HepG2 (cell line): ENCODE measurements around the gene CCNQ. TPM values are rescaled to one million over a fixed set of nuclear protein-coding genes. Genes with fewer than 3 reads are reported as not detected.

Source experiments
- GABPB1 ChIP-seq: IDR thresholded peaks from 2 replicates; pipeline ENCODE4 v1.6.1; 2016; ENCODE audit warnings: mild to moderate bottlenecking, missing genetic modification reagents, moderate library complexity, missing compliant biosample characterization
- GATAD2A ChIP-seq: IDR thresholded peaks from 2 replicates; pipeline ENCODE4 v1.6.1; 2016
- HNRNPL ChIP-seq: fragments of 200-400 bp; formaldehyde crosslinking; IDR thresholded peaks from 2 replicates; pipeline ENCODE4 v1.6.1; 2017; ENCODE audit warnings: mild to moderate bottlenecking, low read depth, low read length
- PHF8 ChIP-seq: sonication (generic); formaldehyde crosslinking; IDR thresholded peaks from 2 replicates; pipeline ENCODE4 v1.5.0; 2020; ENCODE audit warnings: missing genetic modification reagents
- RXRB ChIP-seq: IDR thresholded peaks from 2 replicates; pipeline ENCODE4 v1.6.1; 2016; ENCODE audit warnings: borderline replicate concordance, missing genetic modification reagents, missing compliant biosample characterization
- SMC3 ChIP-seq: IDR thresholded peaks from 2 replicates; pipeline ENCODE4 v1.6.1; 2011; ENCODE audit warnings: low read length, improper control_type of control experiment
- SOX6 ChIP-seq, 2 experiments: fragments of 450-650 bp in 1 of 2; sonication (generic) in 1 of 2; formaldehyde crosslinking in 1 of 2; IDR thresholded peaks; 2 replicates each; pipeline versions ENCODE4 v1.4.0 to v1.6.1; 2017 to 2020; ENCODE audit warnings: antibody characterized with exemption in 1 of 2, mild to moderate bottlenecking in 1 of 2, missing genetic modification reagents in 1 of 2
- TAF1 ChIP-seq: sonication (generic); formaldehyde crosslinking; IDR thresholded peaks from 2 replicates; pipeline ENCODE4 v1.4.0; 2020; ENCODE audit warnings: missing genetic modification reagents
- TARDBP ChIP-seq: sonication (generic); formaldehyde crosslinking; IDR thresholded peaks from 2 replicates; pipeline ENCODE4 v1.8.0; 2022; ENCODE audit warnings: mild to moderate bottlenecking, missing genetic modification reagents
- TCF12 ChIP-seq, 2 experiments: fragments of 450-650 bp in 1 of 2; sonication (generic) in 1 of 2; formaldehyde crosslinking in 1 of 2; IDR thresholded peaks; 2 replicates each; pipeline versions ENCODE4 v1.6.1 to v1.8.0; 2017 to 2022; ENCODE audit warnings: antibody characterized with exemption in 1 of 2, mild to moderate bottlenecking in 1 of 2, missing genetic modification reagents in 1 of 2, moderate library complexity in 1 of 2
- ZBTB38 ChIP-seq: sonication (generic); formaldehyde crosslinking; IDR thresholded peaks from 2 replicates; pipeline ENCODE4 v1.5.1; 2020; ENCODE audit warnings: mild to moderate bottlenecking, missing genetic modification reagents
- ZFX ChIP-seq: sonication (generic); formaldehyde crosslinking; IDR thresholded peaks from 2 replicates; pipeline ENCODE4 v1.4.0; 2020; ENCODE audit warnings: mild to moderate bottlenecking, low read depth, missing genetic modification reagents, moderate library complexity
- ZSCAN29 ChIP-seq: sonication (generic); formaldehyde crosslinking; conservative IDR thresholded peaks from 2 replicates; pipeline ENCODE4 v1.4.0; 2020; ENCODE audit warnings: mild to moderate bottlenecking, missing genetic modification reagents
- polyA plus RNA-seq, 8 experiments: library from polyadenylated mRNA; depleted of rRNA in 3 of 8; stranded (reverse) in 7 of 8; unstranded in 1 of 8; fragments of >200 nt; fragmentation: Illumina TruSeq in 4 of 8; extraction: Trizol in 4 of 8; gene quantifications; 2 replicates each; pipeline versions ENCODE4 v1.2.1 to v1.2.3, GENCODE V29; 2011 to 2016; ENCODE audit warnings: low read depth in 4 of 8, missing spikeins in 1 of 8, mixed read lengths in 1 of 8; ENCODE audit not compliant: insufficient read depth in 1 of 8
- total RNA-seq, 5 experiments: library from RNA; depleted of rRNA; stranded (reverse); fragments of >200 nt; fragmentation: Illumina TruSeq; extraction: Trizol; gene quantifications; 2 replicates each; pipeline ENCODE4 v1.2.3, GENCODE V29; 2016; ENCODE audit warnings: low read depth in 1 of 5
- TF ChIP-seq, protein P1 (sequence below): IDR thresholded peaks from 2 replicates; pipeline ENCODE4 v1.6.1; 2012; ENCODE audit warnings: low read depth, low read length, improper control_type of control experiment
- TF ChIP-seq, protein P2 (sequence below): sonication (generic); formaldehyde crosslinking; IDR thresholded peaks from 2 replicates; pipeline ENCODE4 v1.4.0; 2020; ENCODE audit warnings: missing genetic modification reagents
- TF ChIP-seq, protein P3 (sequence below): sonication (generic); formaldehyde crosslinking; IDR thresholded peaks from 2 replicates; pipeline ENCODE4 v1.9.0; 2022; ENCODE audit warnings: missing genetic modification reagents, mild to moderate bottlenecking, borderline replicate concordance
- TF ChIP-seq, protein P4 (sequence below): sonication (generic); formaldehyde crosslinking; conservative IDR thresholded peaks from 2 replicates; pipeline ENCODE4 v1.4.0; 2020; ENCODE audit warnings: missing genetic modification reagents
- TF ChIP-seq, protein P5 (sequence below): sonication (generic); formaldehyde crosslinking; IDR thresholded peaks from 2 replicates; pipeline ENCODE4 v1.4.0; 2020; ENCODE audit warnings: missing genetic modification reagents

The CCNQ gene
- total and polyA plus RNA-seq, 2 of the 13 experiments (the other 11 are each of a cell fraction or from before 2014, with no cell fraction given), result 15.0 to 25.5 TPM

DNA sequence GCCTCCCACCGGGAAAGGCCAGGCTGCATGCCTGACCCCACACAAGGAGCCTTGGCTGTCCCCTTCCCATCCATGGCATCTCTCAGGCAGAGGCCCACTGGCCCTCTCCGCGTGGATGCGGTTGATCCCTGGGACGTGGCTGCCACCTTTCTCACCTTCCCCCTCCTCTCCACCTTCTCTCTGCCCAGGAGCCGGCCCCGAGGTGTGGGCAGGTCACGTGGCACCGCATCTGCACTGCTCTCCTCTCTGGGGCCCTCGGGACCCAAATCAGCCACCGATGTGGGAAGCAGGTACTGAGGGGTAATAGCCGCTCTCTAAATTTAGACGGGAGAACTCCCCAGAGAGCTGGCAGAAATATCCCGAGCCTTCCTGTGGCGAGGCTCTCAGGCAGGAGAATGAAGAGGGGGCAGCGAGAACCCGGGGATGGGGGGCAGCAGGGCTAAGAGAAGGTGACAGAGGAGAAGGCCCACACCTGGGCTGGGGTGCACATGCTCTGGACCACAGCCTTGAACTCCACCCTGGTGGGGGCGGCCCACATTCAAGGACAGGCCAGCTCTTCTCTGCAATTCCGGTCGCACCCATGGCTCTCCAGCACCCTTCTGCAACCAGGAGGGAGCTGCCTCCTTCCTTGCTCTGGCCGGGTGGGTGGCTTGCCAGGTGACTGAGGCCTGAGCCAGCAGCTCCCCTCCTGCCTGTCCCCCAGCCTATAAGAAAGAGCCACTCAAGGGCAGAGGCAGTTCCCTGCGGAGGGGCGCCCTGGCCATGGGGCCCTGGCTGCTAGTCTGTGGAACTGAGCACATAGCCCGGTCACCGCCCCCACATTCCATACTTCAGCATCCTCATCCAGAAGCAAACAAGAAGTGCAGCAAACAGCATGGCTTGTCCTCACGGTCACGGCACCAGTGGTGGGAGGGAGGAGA lies 38.4 kb upstream of the CCNQ start (continued):
- TF ChIP-seq, protein P1, sequence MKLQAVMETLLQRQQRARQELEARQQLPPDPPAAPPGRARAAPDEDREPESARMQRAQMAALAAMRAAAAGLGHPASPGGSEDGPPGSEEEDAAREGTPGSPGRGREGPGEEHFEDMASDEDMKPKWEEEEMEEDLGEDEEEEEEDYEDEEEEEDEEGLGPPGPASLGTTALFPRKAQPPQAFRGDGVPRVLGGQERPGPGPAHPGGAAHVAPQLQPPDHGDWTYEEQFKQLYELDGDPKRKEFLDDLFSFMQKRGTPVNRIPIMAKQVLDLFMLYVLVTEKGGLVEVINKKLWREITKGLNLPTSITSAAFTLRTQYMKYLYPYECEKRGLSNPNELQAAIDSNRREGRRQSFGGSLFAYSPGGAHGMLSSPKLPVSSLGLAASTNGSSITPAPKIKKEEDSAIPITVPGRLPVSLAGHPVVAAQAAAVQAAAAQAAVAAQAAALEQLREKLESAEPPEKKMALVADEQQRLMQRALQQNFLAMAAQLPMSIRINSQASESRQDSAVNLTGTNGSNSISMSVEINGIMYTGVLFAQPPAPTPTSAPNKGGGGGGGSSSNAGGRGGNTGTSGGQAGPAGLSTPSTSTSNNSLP, result no peak
- no peak for TF ChIP-seq TCF12 (IDR thresholded peaks at IDR 0.05)
- TF ChIP-seq TCF12 (CRISPR knock-in tag; IDR thresholded peaks at IDR 0.05), result 0 out of 2 replicates have a peak, but pooled peaks have one; percentile 38
- TF ChIP-seq, protein P2, sequence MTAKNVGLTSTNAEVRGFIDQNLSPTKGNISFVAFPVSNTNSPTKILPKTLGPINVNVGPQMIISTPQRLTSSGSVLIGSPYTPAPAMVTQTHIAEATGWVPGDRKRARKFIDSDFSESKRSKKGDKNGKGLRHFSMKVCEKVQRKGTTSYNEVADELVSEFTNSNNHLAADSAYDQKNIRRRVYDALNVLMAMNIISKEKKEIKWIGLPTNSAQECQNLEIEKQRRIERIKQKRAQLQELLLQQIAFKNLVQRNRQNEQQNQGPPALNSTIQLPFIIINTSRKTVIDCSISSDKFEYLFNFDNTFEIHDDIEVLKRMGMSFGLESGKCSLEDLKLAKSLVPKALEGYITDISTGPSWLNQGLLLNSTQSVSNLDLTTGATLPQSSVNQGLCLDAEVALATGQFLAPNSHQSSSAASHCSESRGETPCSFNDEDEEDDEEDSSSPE (CRISPR knock-in tag), result no peak
- TF ChIP-seq ZFX (CRISPR knock-in tag), result 0 out of 2 replicates have a peak, but pooled peaks have one; percentile 33
- TF ChIP-seq GATAD2A (CRISPR knock-in tag), result peak; percentile 26; the same call in 1 of the 2 replicates
- 0 out of 2 replicates have a peak, but pooled peaks have one; percentile 18 for TF ChIP-seq HNRNPL
- no peak; the same call in 1 of the 2 replicates for TF ChIP-seq TARDBP
- TF ChIP-seq SOX6 (IDR thresholded peaks at IDR 0.05), result no peak
- peak; percentile 40; the same call in 1 of the 2 replicates for TF ChIP-seq SOX6 (CRISPR knock-in tag; IDR thresholded peaks at IDR 0.05)
- TF ChIP-seq, protein P3, sequence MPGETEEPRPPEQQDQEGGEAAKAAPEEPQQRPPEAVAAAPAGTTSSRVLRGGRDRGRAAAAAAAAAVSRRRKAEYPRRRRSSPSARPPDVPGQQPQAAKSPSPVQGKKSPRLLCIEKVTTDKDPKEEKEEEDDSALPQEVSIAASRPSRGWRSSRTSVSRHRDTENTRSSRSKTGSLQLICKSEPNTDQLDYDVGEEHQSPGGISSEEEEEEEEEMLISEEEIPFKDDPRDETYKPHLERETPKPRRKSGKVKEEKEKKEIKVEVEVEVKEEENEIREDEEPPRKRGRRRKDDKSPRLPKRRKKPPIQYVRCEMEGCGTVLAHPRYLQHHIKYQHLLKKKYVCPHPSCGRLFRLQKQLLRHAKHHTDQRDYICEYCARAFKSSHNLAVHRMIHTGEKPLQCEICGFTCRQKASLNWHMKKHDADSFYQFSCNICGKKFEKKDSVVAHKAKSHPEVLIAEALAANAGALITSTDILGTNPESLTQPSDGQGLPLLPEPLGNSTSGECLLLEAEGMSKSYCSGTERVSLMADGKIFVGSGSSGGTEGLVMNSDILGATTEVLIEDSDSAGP (CRISPR knock-in tag), result peak; percentile 32; the same call in 1 of the 2 replicates
- TF ChIP-seq, protein P4, sequence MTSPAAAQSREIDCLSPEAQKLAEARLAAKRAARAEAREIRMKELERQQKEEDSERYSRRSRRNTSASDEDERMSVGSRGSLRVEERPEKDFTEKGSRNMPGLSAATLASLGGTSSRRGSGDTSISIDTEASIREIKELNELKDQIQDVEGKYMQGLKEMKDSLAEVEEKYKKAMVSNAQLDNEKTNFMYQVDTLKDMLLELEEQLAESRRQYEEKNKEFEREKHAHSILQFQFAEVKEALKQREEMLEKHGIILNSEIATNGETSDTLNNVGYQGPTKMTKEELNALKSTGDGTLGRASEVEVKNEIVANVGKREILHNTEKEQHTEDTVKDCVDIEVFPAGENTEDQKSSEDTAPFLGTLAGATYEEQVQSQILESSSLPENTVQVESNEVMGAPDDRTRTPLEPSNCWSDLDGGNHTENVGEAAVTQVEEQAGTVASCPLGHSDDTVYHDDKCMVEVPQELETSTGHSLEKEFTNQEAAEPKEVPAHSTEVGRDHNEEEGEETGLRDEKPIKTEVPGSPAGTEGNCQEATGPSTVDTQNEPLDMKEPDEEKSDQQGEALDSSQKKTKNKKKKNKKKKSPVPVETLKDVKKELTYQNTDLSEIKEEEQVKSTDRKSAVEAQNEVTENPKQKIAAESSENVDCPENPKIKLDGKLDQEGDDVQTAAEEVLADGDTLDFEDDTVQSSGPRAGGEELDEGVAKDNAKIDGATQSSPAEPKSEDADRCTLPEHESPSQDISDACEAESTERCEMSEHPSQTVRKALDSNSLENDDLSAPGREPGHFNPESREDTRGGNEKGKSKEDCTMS, result no peak
- peak; percentile 51 for TF ChIP-seq RXRB (CRISPR knock-in tag)
- TF ChIP-seq ZBTB38 (CRISPR knock-in tag), result 0 out of 2 replicates have a peak, but pooled peaks have one; percentile 18
- no peak for TF ChIP-seq PHF8 (CRISPR knock-in tag)
- TF ChIP-seq SMC3, result no peak
- TF ChIP-seq ZSCAN29, result 0 out of 2 replicates have a peak, but pooled peaks have one; percentile 29
- TF ChIP-seq TAF1 (CRISPR knock-in tag), result 0 out of 2 replicates have a peak, but pooled peaks have one; percentile 19
- TF ChIP-seq GABPB1, result 0 out of 2 replicates have a peak, but pooled peaks have one; percentile 44
- TF ChIP-seq, protein P5, sequence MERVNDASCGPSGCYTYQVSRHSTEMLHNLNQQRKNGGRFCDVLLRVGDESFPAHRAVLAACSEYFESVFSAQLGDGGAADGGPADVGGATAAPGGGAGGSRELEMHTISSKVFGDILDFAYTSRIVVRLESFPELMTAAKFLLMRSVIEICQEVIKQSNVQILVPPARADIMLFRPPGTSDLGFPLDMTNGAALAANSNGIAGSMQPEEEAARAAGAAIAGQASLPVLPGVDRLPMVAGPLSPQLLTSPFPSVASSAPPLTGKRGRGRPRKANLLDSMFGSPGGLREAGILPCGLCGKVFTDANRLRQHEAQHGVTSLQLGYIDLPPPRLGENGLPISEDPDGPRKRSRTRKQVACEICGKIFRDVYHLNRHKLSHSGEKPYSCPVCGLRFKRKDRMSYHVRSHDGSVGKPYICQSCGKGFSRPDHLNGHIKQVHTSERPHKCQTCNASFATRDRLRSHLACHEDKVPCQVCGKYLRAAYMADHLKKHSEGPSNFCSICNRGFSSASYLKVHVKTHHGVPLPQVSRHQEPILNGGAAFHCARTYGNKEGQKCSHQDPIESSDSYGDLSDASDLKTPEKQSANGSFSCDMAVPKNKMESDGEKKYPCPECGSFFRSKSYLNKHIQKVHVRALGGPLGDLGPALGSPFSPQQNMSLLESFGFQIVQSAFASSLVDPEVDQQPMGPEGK (CRISPR knock-in tag), result peak; percentile 79
